GM21367 (cell line): ENCODE results near the gene ZC3H13.
"Not testable (repeated sequence)": the region's sequence is repeated elsewhere in the genome, so short reads cannot be mapped to it uniquely, and the experiment has no call there.

ENCODE experiments used
- ATAC-seq: cut with Tn5 transposase; IDR thresholded peaks from one replicate; pipeline ENCODE4 v1.9.1; 2021; ENCODE audit not compliant: unreplicated experiment

The ZC3H13 gene

DNA sequence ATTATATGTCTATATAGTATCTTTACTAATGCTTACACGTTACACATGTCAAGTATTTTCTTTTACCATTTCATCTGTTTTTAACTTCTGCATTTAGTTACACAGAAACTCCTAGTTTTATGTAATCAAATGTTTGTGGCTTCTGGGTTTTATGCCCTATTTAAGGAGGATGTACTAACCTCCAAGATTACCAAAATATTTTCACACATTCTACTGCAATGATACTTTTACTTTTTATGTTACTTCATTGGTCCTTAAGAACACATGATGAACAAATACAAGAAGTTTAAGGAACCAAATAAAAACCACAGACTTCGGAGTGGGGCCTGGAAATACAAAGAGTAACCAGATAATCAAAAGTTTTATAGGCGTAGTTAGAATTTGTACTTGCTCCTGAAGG is 37.2 kb downstream of the ZC3H13 start:
- ATAC-seq = no peak

- no peak for ATAC-seq
Measured at GRCh38 chr13:46012404-46012803, 40.1 kb downstream of the ZC3H13 start.

DNA sequence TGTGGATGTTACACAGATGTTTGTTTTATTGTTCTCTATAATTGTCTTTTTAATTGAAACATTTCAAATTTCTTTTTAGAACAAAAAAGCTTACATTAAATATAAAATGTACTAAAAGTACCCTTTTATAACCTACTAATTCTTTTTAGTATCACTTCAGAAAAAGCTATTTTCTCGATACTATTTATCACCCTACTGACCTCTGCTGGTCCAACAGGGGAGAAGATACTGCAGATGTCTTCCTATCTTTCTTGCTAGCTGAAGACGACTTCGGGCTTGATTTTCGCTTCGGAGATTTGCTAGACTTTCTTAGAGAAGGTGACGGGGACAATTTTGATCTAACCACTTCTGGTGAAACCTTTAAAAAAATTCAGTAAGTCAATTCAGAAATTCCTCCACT is 42.4 kb downstream of the ZC3H13 start:
- no peak for ATAC-seq

DNA sequence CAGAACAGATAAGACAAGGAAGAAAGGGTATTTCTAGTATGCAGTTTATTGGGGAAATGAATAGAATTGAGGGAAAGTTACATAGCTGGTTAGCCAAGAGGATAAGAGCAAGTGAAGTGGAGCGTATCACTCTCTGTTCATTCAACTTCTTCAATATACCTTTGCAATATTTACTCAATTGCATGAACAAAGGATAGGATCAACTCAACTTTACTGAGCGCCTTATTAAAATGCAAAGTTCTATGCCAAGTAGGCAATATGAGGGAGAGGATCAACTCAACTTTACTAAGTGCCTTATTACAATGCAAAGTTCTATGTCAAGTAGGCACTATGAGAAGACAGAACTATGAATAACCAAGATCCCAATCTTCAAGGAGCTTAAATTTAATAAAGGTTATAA is 43.9 kb downstream of the ZC3H13 start:
- no peak for ATAC-seq

- ATAC-seq = no peak
Measured at GRCh38 chr13:46006688-46007452, 45.7 kb downstream of the ZC3H13 start.

GRCh38 chr13:46004491-46004890 is 48.1 kb downstream of the ZC3H13 start:
- ATAC-seq = no peak

- ATAC-seq = no peak
Measured at GRCh38 chr13:45996631-45997030, 55.9 kb downstream of the ZC3H13 start.

DNA sequence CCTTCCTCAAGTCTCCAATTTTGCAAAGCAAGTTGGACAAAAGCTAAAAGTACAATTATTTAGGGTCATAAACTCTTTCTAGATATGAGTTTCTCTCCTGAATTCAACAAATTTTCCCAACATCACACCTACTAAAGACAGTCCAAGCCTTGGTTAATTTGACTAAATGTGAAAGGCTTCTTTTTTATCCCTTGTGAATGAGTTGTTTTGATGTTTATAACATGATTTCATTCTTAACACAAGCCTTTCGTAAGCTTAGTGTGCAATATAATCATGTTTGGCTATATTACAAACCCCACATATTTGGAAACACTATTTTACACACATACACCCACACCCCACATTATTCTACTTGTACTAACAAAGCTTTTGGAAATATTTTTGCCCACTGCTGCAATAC is 57.3 kb downstream of the ZC3H13 start:
- no peak for ATAC-seq

- ATAC-seq = no peak
Measured at GRCh38 chr13:45994752-45995151, 57.8 kb downstream of the ZC3H13 start.

DNA sequence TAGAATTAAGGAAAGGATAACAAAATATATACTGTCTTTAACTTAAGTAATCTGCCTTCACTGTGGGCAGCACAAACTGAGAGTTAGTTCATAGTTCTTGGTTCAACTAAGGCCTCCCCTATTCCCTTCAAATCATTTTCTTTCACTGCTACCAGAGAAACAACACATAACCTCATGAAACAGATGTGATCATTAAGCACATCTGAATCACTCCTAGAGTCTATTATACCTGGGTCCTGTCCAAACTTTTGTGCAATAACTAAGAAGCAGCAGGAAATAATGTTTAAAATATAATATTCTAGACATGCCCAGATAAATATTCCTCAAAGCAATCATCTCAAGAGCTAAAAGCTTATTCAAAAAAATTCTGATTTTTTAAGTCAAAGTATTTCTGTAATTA is 62.9 kb downstream of the ZC3H13 start:
- ATAC-seq = no peak

GRCh38 chr13:45981127-45981526 is 71.4 kb downstream of the ZC3H13 start:
- not testable (repeated sequence) for ATAC-seq

DNA sequence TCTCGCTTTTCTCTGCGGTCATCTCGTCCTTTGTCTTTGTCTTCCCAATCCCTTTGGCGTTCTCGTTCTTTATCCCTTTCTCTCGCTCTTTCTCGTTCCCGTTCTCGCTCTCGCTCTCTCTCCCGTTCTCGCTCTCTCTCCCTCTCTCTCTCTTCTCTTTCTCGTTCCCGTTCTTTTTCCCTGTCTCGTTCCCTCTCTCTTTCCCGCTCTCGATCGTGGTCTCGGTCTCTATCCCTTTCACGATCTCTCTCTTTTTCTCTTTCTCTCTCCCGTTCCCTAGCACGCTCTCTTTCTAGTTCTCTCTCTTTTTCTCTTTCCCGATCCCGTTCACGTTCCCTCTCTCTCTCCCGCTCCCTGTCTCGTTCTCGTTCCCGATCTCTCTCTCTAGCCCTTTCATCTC is 77.2 kb downstream of the ZC3H13 start:
- ATAC-seq = no peak

DNA sequence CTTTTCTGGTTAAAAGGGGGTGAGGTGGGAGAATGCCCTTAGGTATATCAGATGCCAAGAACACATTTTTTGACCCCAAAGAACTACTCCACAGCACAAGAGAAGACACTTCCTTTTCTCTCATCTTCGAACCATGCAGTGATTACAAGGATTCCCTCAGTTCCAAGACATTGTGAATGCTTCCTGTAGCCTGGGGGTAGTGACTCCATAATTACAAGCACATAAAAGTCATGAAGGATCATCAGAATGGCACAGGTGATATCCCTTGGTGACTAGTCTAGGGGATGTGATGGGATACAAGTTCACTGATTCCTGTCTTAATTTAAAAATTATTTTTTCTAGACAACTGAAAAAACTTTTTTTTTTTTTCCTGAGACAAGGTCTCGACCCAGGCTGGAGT is 78.0 kb downstream of the ZC3H13 start:
- ATAC-seq = no peak

DNA sequence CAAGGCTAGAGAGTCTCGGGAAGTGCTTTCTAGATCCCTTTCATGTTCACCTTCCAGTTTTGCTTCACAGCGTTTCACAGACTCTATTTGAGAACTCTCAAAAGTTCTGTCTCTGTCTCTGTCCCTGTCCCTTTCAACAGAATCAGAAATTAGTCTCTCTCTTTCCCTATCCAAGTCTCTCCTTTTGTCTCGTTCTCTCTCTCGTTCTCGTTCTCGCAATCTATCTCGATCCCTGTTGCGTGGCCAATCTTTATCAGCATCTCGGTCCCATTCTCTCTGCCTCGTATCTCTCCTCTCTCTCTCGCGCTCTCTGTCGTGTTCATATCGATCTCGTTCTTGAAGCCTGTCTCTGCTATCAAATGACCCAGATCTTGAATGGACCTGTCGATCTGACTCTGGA is 85.0 kb downstream of the ZC3H13 start:
- no peak for ATAC-seq

- ATAC-seq = no peak
Measured at GRCh38 chr13:45966715-45967114, 85.8 kb downstream of the ZC3H13 start.

- ATAC-seq = no peak
Measured at GRCh38 chr13:45961468-45961867, 91.1 kb downstream of the ZC3H13 start.

GRCh38 chr13:45954836-45955800 is 97.4 kb downstream of the ZC3H13 start:
- ATAC-seq = no peak

DNA sequence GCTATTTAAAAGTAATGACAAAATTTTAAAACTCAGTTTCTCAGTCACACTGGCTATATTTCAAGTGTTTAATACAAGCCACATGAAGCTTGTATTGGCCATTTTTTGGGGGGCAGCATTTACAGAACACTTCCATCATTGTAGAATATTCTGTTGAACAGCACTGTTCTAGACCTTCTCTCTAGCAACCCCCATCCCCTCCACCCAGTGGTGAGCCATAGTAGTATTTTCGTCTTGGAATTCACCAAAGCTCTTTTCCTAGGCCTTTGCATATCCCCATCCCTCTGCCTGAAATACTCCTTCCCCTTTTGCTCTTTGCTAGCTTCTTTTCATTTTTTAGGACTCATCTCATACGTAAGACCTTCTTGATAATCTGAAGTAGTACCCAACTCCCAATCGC is 99.5 kb downstream of the ZC3H13 start:
- no peak for ATAC-seq

GRCh38 chr13:45951724-45952123 is 100.8 kb downstream of the ZC3H13 start:
- no peak for ATAC-seq

- ATAC-seq = no peak
Measured at GRCh38 chr13:45951166-45951565, 101.4 kb downstream of the ZC3H13 start.

DNA sequence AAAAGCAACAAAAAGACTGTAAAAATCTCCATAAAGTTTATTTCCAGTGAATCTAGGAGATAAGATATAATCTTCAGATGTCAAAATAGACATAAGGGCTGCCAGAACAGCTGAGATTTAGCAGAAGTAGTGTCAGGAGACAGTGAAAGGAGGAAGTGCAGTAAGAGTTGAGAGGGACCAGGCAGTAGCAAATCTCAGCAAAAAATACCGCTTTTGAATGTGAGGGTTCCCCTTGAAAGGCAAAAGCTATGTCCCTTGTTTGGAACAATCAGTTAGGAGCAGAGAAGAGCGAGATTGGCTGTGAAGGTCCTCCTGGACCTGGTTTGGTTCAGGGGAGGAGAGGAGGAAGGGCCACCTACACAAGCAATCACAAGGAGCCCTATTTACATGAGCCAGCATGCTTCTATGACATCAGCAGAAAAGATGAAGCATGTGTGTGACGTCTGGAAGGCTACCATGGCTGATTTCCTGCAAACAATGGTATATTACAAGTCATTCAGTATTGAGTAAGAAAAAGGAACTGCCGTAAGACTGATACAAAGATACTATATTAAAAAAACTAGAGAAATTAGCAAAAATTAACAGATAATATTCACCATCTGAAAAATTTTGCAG is 102.1 kb downstream of the ZC3H13 start:
- ATAC-seq = no peak

- ATAC-seq = no peak
Measured at GRCh38 chr13:45949161-45949560, 103.4 kb downstream of the ZC3H13 start.
